Activated naive CD8-positive, alpha-beta T cell treated with anti-CD3 and anti-CD28 coated beads, Interleukin-2, amount 10 ng/mL, durations not matched to agents 7 days and 5 days (primary cell): ENCODE data around the gene STX10. TPM values are rescaled to one million over a fixed set of nuclear protein-coding genes. Genes with fewer than 3 reads are reported as not detected.

Experiments
- ATAC-seq: fragments of 150-1000 bp; cut with Tn5 transposase; one replicate; pipeline ENCODE4 v1.10.0; 2021; ENCODE audit warnings: low read depth, moderate library complexity
- POLR2A ChIA-PET: fragments of 350-600 bp; sonication (Branson Sonifier 250); formaldehyde crosslinking; loops from one replicate; lab custom pipeline; 2021; ENCODE audit warnings: antibody characterized with exemption; lab: Charles Lee
- DNase-seq: peaks from one replicate; pipeline ENCODE4 v3.0.0; 2021
- H3K27ac Mint-ChIP-seq: one replicate; pipeline ENCODE4 v1.8.0; 2022; ENCODE audit warnings: mild to moderate bottlenecking, mixed read lengths
- H3K27me3 Mint-ChIP-seq: one replicate; pipeline ENCODE4 v1.8.0; 2022; ENCODE audit warnings: mild to moderate bottlenecking, moderate library complexity, mixed read lengths
- H3K36me3 Mint-ChIP-seq: one replicate; pipeline ENCODE4 v1.8.0; 2021; ENCODE audit warnings: mild to moderate bottlenecking, mixed read lengths
- H3K4me1 Mint-ChIP-seq: one replicate; pipeline ENCODE4 v1.8.0; 2021; ENCODE audit warnings: mixed read lengths
- H3K4me3 Mint-ChIP-seq: one replicate; pipeline ENCODE4 v1.8.0; 2022; ENCODE audit warnings: mild to moderate bottlenecking, moderate library complexity, mixed read lengths
- H3K9me3 Mint-ChIP-seq: one replicate; pipeline ENCODE4 v1.8.0; 2021; ENCODE audit warnings: mixed read lengths
- total RNA-seq, 2 experiments: library from RNA; stranded (reverse); gene quantifications; one replicate each; pipeline ENCODE4 v1.2.3, GENCODE V29; 2021

The STX10 gene
- total RNA-seq, 2 experiments from 2014 or later = 67.1 to 69.9 TPM

DNA sequence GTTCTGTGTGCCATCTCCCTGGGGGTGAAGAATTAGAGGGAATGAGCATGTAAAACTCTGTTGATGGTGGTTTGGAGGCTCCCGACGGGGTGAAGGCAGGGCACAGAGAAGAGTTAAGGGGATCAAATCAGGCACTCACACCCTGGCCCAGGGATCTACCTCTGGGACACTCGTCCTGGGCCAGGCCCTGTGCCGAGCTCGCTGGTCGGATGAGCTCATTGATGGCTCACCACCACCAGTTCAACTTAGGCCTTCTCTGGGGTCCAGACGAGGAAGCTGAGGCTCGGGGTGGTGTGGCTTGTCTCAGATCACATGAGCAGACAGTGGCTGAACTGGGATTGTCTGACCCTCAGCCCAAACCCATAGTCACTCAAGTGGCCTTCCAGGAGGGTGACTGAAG is 30.5 kb downstream of the STX10 start:
- Mint-ChIP-seq H3K27me3 (no peaks in the 10 kb centered on the region), H3K9me3 (no peaks in the 10 kb centered on the region), H3K27ac (peak overlapping the region; percentile 86), H3K4me3 (peak overlapping the region; percentile 86), H3K4me1 (peaks cover 21% of the 10 kb centered on the region), H3K36me3 (peaks cover 5% of the 10 kb centered on the region)
- ATAC-seq = no peak
- no peak for DNase-seq
- POLR2A ChIA-PET = interaction anchor here (0.7 to 5.5 kb wide), 5 partner anchors 11 to 51 kb away, joined by 3 to 50 read pairs (median 6); partner anchors contain the start of genes IER2 and STX10

DNA sequence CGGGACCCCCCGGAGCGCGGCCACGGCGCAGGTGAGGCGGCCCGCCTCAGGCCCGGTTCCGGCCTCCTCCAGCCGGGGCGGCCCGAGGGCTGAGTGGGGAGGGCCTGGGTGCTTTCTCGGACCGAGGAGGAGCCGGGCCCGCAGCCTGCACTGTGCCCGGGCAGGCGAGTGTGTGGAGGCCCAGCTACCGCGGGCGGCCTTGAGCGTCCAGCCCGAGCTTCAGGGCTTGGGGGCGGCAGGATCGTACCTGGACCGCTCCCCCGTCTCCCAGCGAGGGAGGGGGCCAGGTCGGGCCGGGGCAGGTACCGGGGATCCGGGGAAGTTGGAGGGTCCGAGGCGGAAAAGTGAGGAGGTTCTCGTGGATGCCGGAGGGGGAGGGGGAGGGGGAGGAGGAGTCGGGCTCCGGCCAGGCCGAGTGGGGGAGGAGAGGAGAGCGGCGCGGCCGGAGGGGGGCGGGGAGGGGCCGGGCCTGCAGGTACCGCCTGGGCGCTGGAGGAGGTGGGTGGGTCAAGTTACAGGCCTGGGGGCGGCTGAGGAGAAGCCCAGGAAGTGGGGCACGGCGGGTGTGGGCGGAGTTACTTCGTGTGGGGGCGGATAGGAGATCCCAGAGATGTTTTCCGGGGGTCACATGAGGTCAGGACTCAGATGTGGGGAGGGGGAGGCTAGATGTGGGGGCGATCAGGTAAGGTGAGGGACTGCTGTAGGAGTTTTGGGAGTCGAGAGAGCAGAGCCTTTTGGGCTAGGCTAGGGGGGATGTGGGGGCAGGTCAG is 31.6 kb downstream of the STX10 start:
- POLR2A ChIA-PET = interaction anchor here (0.7 to 5.5 kb wide), 16 partner anchors 12 to 228 kb away, joined by 3 to 50 read pairs (median 6); partner anchors contain the start of genes GCDH, IER2 and STX10
- peaks cover 21% of the 10 kb centered on the region for H3K4me1 Mint-ChIP-seq

DNA sequence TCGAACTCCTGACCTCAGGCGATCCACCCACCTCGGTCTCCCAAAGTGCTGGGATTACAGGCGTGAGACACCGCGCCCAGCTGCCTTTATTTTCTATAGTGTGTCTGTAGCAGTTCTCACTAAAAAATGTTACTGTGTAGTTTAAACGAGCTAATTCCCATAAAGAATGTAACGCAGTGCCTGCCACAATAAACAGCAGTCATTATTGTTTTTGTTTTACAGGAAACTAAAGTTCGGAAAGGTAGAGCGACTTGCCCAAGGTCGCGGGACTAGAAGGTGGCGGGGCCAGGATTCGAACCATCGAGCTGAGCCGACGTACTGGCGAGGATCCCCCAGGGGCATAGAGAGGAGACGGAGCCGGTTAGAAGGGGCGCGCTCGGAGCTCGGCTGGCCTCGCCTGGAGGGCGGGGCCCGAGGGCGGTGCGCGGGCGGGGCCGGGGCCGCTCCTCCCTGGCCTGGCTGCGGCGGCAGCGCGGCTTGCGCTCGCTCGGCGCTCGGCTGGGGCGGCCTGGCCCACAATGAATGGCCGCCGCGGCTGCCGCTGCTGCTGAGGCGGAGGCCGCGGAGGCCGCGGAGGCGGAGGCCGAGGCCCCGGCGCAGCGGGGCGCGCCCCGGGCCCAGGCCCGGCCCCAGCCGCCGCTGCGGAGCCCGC is 32.3 kb downstream of the STX10 start, which contains the start of gene NACC1:
Gene NACC1, plus strand, starts transcription at position 493 of the 652 bp plus-strand sequence. CDS start 16,944 bp downstream, outside the sequence.
- Mint-ChIP-seq H3K4me3 (peak within 1 kb of the TSS; percentile 92), H3K36me3 (peaks cover 5% of the 10 kb centered on the region), H3K4me1 (peaks cover 19% of the 10 kb centered on the region), H3K9me3 (no peaks in the 10 kb centered on the region), H3K27me3 (no peaks in the 10 kb centered on the region), H3K27ac (peak within 1 kb of the TSS; percentile 92)
- ATAC-seq = peak; percentile 87
- POLR2A ChIA-PET = interaction anchor here (0.5 to 5.5 kb wide), 18 partner anchors 13 to 1361 kb away, joined by 3 to 50 read pairs (median 4); partner anchors contain the start of genes DNASE2, GCDH, IER2 and STX10
- DNase-seq = peak; percentile 97

More for the DNA sequence above, 31.6 kb downstream of the STX10 start:
- H3K36me3 Mint-ChIP-seq = peaks cover 5% of the 10 kb centered on the region
- no peaks in the 10 kb centered on the region for H3K9me3 Mint-ChIP-seq
- H3K27me3 Mint-ChIP-seq = no peaks in the 10 kb centered on the region
- peak; percentile 9 for ATAC-seq
- H3K4me3 Mint-ChIP-seq = peak overlapping the region; percentile 86
- H3K27ac Mint-ChIP-seq = peak overlapping the region; percentile 86
- DNase-seq = peak; percentile 61

DNA sequence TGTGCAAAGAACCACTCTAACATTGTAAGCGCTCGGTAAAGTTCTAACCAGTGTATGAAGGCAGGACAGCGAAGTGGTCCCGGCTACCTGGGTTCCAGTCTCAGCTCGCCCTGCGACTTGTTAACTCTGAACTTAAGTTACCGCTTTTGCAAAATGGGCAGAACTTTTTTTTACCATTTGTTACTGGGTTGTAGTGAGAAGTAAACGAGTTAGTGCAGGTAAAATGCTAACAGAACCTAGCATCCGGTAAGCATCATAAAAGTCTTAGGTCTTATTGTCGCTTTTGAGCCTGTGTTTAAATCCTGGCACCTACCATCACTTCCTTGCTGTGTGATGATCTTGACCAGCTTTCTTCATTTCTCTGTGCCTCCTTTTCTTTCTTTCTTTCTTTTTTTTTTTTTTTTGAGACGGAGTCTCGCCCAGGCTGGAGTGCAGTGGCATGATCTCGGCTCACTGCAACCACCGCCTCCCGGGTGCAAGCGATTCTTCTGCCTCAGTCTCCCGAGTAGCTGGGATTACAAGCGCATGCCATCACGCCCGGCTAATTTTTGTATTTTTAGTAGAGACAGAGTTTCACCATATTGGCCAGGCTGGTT is 32.9 kb downstream of the STX10 start:
- H3K4me3 Mint-ChIP-seq = peak overlapping the region; percentile 92

DNA sequence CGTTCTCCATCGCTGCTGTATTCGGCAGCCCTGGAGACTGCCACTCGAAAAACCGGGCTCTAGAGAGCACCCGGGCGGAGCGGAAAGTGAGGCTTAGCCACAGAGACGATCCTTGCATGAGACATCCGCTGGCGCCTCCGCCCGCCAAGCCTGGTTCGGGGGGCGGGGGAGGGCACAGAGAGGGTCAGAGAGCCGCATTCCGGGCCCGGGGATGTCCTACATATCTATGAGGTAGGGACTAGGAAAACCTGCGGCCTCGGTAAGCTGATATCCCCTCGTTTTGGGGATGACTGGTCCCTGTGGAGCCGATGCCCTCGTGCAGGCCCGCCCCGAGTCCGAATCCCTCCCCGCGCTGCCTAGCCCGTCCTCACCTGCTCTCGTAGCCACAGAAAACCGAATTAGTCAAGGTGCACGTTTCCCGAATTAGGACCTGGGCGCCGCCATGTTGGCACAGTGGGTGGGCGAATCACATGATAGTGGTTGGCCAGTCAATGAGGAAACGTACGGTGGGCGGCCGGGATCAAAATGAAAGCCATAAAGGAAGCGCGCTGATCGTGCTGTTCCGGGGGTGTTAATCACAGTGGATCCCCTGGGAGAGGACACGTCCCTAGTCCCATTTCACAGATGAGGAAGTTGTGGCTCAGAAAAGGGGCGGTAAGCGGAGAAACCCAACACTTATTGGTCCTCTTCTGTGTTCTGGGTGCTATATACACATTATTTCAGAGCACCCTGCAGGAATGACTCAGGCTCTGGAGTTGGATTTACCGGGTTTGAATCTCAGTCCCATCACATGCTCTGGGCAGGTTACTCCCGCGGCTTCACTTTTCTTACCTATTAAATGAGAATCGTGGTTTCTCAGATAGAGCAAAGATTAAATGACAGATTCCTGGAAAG is 33.6 kb downstream of the STX10 start, which contains the start of gene TRMT1:
Gene TRMT1, minus strand, starts transcription at position 459 of the 894 bp plus-strand sequence. Its CDS starts 341 bp downstream, at position 118.
- peak; percentile 88 for DNase-seq
- POLR2A ChIA-PET = interaction anchor here (0.6 to 5.5 kb wide), 7 partner anchors 12 to 235 kb away, joined by 3 to 50 read pairs (median 3); partner anchors contain the start of gene DNASE2
- H3K4me1 Mint-ChIP-seq = peaks cover 17% of the 10 kb centered on the region

More for the DNA sequence above, 32.9 kb downstream of the STX10 start:
- DNase-seq (no peak), ATAC-seq (peak; percentile 7)
- Mint-ChIP-seq H3K9me3 (no peaks in the 10 kb centered on the region), H3K4me1 (peaks cover 19% of the 10 kb centered on the region), H3K36me3 (peaks cover 5% of the 10 kb centered on the region), H3K27ac (peak overlapping the region; percentile 92), H3K27me3 (no peaks in the 10 kb centered on the region)
- POLR2A ChIA-PET = interaction anchor here (0.5 to 5.5 kb wide), 19 partner anchors 12 to 1361 kb away, joined by 3 to 50 read pairs (median 4); partner anchors contain the start of genes DNASE2, GCDH, IER2 and STX10

DNA sequence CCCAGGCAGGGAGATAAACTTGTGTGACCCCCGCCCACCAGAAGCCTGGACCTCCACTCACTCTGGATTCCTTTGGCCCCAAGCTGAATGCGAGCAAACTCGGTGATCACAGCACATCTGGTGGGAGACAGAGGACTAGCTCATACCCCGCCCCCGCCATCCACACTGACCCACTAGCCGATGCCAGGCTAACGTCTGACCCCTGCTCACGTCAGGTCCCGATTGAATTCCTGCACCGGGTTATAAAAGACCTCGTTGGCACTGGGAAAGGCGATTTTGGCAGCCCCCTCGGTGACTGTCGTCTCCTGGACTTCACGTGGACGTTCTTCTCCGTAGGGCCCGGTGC is 34.3 kb downstream of the STX10 start:
- peaks cover 17% of the 10 kb centered on the region for H3K4me1 Mint-ChIP-seq
- peak overlapping the region; percentile 92 for H3K27ac Mint-ChIP-seq
- ATAC-seq (no peak), DNase-seq (no peak)
- H3K36me3 Mint-ChIP-seq = peaks cover 5% of the 10 kb centered on the region
- H3K4me3 Mint-ChIP-seq = peak overlapping the region; percentile 92
- POLR2A ChIA-PET = interaction anchor here (2.7 to 5.5 kb wide), 3 partner anchors 11 to 52 kb away, joined by 12 to 50 read pairs (median 22); no protein-coding TSS in a partner anchor
- H3K9me3 Mint-ChIP-seq = no peaks in the 10 kb centered on the region
- H3K27me3 Mint-ChIP-seq = no peaks in the 10 kb centered on the region

More for the DNA sequence above, 33.6 kb downstream of the STX10 start, which contains the start of gene TRMT1:
- Mint-ChIP-seq H3K9me3 (no peaks in the 10 kb centered on the region), H3K36me3 (peaks cover 5% of the 10 kb centered on the region), H3K4me3 (peak within 1 kb of the TSS; percentile 92), H3K27ac (peak within 1 kb of the TSS; percentile 92), H3K27me3 (no peaks in the 10 kb centered on the region)
- peak; percentile 38 for ATAC-seq

DNA sequence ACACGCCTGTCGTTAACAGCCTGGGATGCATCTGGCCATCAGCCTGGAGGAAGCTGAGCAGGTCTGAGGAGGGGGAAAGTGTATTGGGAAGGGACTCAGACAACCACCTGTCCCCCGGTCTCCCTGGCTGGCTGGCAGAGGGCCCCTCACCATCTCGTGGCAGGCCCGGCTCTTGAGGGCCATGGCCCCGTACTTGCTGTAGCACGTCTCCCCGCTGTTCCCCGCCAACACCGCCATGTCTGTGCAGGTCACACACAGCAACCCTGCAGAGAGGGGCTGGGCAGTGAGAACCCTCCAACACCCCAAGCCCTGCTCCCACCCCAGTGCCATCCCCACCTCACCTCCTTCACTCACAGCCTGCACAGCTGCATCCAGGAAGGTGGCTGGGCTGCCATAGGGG is 37.6 kb downstream of the STX10 start:
- no peaks in the 10 kb centered on the region for H3K27me3 Mint-ChIP-seq
- H3K36me3 Mint-ChIP-seq = peaks cover 4% of the 10 kb centered on the region
- no peak overlapping the region for H3K27ac Mint-ChIP-seq
- H3K9me3 Mint-ChIP-seq = no peaks in the 10 kb centered on the region
- peaks cover 6% of the 10 kb centered on the region for H3K4me1 Mint-ChIP-seq
- DNase-seq (no peak), ATAC-seq (no peak)
- no peak overlapping the region for H3K4me3 Mint-ChIP-seq
- POLR2A ChIA-PET = no interaction called here

DNA sequence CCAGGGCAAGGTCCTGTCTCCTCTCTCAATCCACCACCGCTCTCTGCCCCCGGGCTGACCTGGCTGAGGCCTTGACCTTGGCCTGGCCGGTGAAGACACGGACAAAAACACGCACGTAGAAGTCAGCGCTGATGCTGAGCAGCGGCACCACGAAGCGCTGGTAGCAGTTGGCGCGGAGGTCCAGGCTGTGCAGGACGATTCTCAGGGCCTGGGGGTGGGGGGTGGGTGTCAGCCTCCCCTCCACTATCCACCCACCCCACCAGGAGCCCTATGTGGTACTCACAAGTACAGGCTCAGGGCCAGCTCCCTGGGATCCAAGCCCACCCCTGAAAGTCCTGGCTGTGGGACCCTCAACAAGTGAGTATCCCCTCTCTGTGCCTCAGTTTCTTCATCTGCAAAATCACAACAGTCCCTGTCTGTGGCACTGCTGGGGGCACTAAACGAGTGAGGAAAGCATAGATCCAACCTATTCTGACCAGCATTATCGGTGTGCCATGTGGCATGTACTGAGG is 40.0 kb downstream of the STX10 start:
- H3K36me3 Mint-ChIP-seq = peaks cover 4% of the 10 kb centered on the region
- H3K27ac Mint-ChIP-seq = no peak overlapping the region
- DNase-seq (no peak), ATAC-seq (no peak)
- H3K4me3 Mint-ChIP-seq = no peak overlapping the region
- no peaks in the 10 kb centered on the region for H3K27me3 Mint-ChIP-seq
- H3K9me3 Mint-ChIP-seq = no peaks in the 10 kb centered on the region
- H3K4me1 Mint-ChIP-seq = peaks cover 1% of the 10 kb centered on the region
- POLR2A ChIA-PET = no interaction called here

DNA sequence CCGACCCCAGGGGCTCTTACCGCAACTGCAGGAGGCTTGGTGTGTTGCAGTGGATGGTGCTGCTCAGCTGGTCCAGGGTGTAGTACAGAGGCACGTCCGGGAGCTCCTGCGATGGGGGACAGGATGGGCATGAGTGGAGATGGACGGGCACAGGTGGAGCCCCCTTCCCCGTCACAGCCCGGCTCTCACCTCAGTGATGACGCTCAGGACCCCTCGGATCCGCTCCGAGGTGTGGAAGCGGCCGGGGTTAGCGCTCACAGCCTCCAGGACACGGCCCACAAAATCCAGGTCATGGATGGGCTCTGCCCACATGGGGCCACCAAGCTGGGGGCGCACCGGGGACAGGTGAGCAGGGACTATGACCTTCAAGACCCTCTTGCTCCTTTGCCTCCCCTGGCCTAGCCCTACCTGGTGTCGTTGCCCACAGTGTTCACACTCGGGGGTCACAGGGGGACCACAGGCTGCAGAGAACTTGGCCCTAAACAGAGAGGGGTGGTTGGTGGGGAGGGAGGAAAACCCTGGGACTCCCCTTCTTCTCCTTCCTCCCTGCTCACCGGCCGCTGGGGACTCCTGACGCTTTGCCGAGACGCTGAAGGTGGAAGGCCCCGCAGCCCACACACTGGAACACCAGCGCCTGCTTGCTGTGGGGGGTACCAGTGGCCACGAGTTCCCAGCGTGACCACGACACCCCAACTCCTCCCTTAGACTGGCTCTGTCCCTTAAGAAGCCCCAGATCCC is 40.6 kb downstream of the STX10 start:
- POLR2A ChIA-PET = no interaction called here
- H3K27ac Mint-ChIP-seq = no peak overlapping the region
- no peak for DNase-seq
- H3K9me3 Mint-ChIP-seq = no peaks in the 10 kb centered on the region
- H3K36me3 Mint-ChIP-seq = peaks cover 4% of the 10 kb centered on the region
- peaks cover 3% of the 10 kb centered on the region for H3K4me1 Mint-ChIP-seq
- no peak for ATAC-seq
- no peak overlapping the region for H3K4me3 Mint-ChIP-seq
- no peaks in the 10 kb centered on the region for H3K27me3 Mint-ChIP-seq

DNA sequence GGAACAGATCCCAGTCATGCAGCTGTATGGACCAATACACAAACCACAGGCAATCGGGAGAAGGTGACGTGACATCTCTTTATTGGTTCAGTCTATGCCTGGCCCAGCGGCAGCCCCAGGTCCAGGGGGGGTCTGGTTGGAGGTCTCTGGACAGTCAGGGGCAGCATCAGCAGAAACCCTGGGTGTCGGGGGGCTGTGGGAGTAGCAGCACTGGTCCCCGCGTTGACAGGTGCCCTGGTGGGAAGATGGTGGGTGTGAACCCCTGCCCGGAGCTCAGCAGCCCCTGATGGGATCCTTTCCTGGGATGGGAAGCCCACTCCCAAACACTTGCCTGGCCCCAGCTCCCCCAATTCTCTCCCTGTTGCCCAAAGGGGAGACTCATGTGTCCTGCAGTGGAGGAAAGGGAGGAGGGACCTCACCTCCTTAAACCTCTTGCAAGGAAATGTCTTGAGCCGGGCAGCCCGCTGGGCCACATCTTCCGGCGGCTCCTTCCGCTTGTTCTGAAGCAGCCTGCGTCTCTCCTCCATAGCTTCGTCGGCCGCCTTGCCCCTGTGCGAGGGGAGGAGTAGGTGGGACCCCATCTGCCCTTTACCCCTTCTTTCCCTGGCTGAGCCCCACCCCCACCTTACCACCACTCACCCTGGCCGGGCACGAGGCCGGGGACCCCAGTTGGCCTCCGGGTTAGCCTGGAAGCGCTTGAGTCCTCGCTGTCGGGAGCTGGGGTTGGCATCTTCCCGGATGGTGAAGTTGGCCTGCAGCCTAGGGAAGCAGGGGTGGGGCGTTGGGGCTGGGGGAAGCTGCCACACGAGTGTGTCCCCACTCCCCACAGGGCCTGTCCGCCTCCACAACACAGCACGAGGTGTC is 45.1 kb downstream of the STX10 start:
- Mint-ChIP-seq H3K27ac (peak overlapping the region; percentile 92), H3K27me3 (no peaks in the 10 kb centered on the region), H3K9me3 (peaks cover 1% of the 10 kb centered on the region), H3K36me3 (peaks cover 6% of the 10 kb centered on the region), H3K4me1 (peaks cover 16% of the 10 kb centered on the region), H3K4me3 (peak overlapping the region; percentile 93)
- POLR2A ChIA-PET = interaction anchor here (0.5 to 2.8 kb wide), 10 partner anchors 12 to 151 kb away, joined by 3 to 22 read pairs (median 7); partner anchors contain the start of genes IER2, NACC1, STX10 and TRMT1
- ATAC-seq (peak; percentile 53), DNase-seq (peak; percentile 69)
